MCF 10A (cell line): ENCODE data around the gene RPL10A. TPM values are rescaled to one million over a fixed set of nuclear protein-coding genes. Genes with fewer than 3 reads are reported as not detected.
"Not testable (repeated sequence)": the region's sequence is repeated elsewhere in the genome, so short reads cannot be mapped to it uniquely, and the experiment has no call there.

Experiments used
- BruUV-seq: library from RNA; stranded (reverse); fragments of 400-500 nt; replicated peaks from 2 replicates; lab custom pipeline; 2021; lab: Mats Ljungman, UMichigan
- CTCF ChIA-PET: fragments of 300-600 bp; sonication (Branson Sonifier 250); formaldehyde crosslinking; extraction: SDS; loops from one replicate; lab custom pipeline; 2021; ENCODE audit warnings: antibody characterized with exemption, inconsistent platforms; lab: Yijun Ruan, JAX
- POLR2A ChIA-PET: fragments of 300-600, 350-650 bp; sonication (Branson Sonifier 250); formaldehyde crosslinking; extraction: SDS; loops from one replicate; lab custom pipeline; 2020; ENCODE audit warnings: antibody characterized with exemption, inconsistent platforms; lab: Yijun Ruan, JAX
- DNase-seq: peaks from one replicate; pipeline ENCODE4 v3.0.0-alpha.2; 2018; ENCODE audit not compliant: unreplicated experiment
- H3K27ac Mint-ChIP-seq: one replicate; pipeline ENCODE4 v1.8.0; 2022; ENCODE audit warnings: mild to moderate bottlenecking, low read depth, mixed read lengths; ENCODE audit not compliant: unreplicated experiment
- H3K27me3 Mint-ChIP-seq: one replicate; pipeline ENCODE4 v1.8.0; 2022; ENCODE audit warnings: mixed read lengths; ENCODE audit not compliant: insufficient read depth, unreplicated experiment
- H3K36me3 Mint-ChIP-seq: one replicate; pipeline ENCODE4 v1.8.0; 2022; ENCODE audit warnings: mild to moderate bottlenecking, moderate library complexity, mixed read lengths; ENCODE audit not compliant: insufficient read depth, unreplicated experiment
- H3K4me1 Mint-ChIP-seq: one replicate; pipeline ENCODE4 v1.8.0; 2022; ENCODE audit warnings: mixed read lengths; ENCODE audit not compliant: insufficient read depth, unreplicated experiment
- H3K4me3 Mint-ChIP-seq: one replicate; pipeline ENCODE4 v1.8.0; 2022; ENCODE audit warnings: mild to moderate bottlenecking, moderate library complexity, mixed read lengths; ENCODE audit not compliant: unreplicated experiment
- H3K9me3 Mint-ChIP-seq: one replicate; pipeline ENCODE4 v1.8.0; 2022; ENCODE audit warnings: mixed read lengths; ENCODE audit not compliant: unreplicated experiment
- intact Hi-C: fragments of 100-400 bp; cut with micrococcal nuclease; formaldehyde crosslinking; loops from 2 replicates; pipeline ENCODE4 v1.14.1; 2022
- total RNA-seq: library from RNA; stranded (reverse); gene quantifications from 2 replicates; pipeline ENCODE4 v1.2.3, GENCODE V29; 2022
- TF ChIP-seq, protein P1 (sequence below): fragments of 200-600 bp; IDR thresholded peaks from one replicate; pipeline ENCODE4 v1.8.0; 2022; ENCODE audit warnings: antibody characterized with exemption, mild to moderate bottlenecking; ENCODE audit not compliant: unreplicated experiment

Gene RPL10A
- total RNA-seq, 1 experiment from 2014 or later = 2,403 TPM

GRCh38 chr6:35428421-35429149 is 39.6 kb upstream of the RPL10A start:
- TF ChIP-seq, protein P1, sequence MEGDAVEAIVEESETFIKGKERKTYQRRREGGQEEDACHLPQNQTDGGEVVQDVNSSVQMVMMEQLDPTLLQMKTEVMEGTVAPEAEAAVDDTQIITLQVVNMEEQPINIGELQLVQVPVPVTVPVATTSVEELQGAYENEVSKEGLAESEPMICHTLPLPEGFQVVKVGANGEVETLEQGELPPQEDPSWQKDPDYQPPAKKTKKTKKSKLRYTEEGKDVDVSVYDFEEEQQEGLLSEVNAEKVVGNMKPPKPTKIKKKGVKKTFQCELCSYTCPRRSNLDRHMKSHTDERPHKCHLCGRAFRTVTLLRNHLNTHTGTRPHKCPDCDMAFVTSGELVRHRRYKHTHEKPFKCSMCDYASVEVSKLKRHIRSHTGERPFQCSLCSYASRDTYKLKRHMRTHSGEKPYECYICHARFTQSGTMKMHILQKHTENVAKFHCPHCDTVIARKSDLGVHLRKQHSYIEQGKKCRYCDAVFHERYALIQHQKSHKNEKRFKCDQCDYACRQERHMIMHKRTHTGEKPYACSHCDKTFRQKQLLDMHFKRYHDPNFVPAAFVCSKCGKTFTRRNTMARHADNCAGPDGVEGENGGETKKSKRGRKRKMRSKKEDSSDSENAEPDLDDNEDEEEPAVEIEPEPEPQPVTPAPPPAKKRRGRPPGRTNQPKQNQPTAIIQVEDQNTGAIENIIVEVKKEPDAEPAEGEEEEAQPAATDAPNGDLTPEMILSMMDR = no peak
- Mint-ChIP-seq H3K4me3 (no peak overlapping the region), H3K36me3 (peaks cover 13% of the 10 kb centered on the region), H3K27ac (no peak overlapping the region), H3K4me1 (no peaks in the 10 kb centered on the region), H3K9me3 (no peaks in the 10 kb centered on the region), H3K27me3 (no peaks in the 10 kb centered on the region)
- DNase-seq = no peak
- ChIA-PET CTCF (interaction anchor here (1.9 kb wide), 1 partner anchor 21 kb away, joined by 8 read pairs; no protein-coding TSS in a partner anchor), POLR2A (interaction anchor here (0.7 kb wide), 1 partner anchor 69 kb away, joined by 3 read pairs; no protein-coding TSS in a partner anchor)
- intact Hi-C loops = no loop called here
- no TSS peak for BruUV-seq

DNA sequence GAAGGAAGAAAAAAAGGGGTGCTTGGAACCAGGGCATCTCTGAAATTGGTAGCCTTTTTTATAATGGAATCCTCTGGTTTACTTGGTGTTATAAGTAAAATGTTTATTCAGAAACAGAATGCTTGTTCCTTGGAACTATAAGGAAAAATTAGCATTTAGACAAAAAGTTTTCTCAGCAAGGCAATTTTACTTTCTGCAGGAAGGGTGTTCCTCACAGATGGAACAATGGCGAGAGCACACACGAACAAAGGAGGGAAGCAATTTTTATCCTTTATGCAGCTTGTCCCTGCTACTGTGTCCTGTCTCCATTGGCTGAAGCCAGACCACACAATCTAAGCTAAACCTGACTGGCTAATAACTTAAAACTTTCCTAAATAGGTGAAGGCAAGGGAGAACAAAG is 38.7 kb upstream of the RPL10A start:
- H3K27ac Mint-ChIP-seq = no peak overlapping the region
- intact Hi-C loops = no loop called here

GRCh38 chr6:35432291-35432690 is 35.9 kb upstream of the RPL10A start:
- intact Hi-C loops = no loop called here
- H3K27me3 Mint-ChIP-seq = no peaks in the 10 kb centered on the region

More for the DNA sequence above, 38.7 kb upstream of the RPL10A start:
- TF ChIP-seq, protein P1 = no peak
- DNase-seq = no peak
- ChIA-PET CTCF (interaction anchor here (1.9 kb wide), 1 partner anchor 20 kb away, joined by 8 read pairs; no protein-coding TSS in a partner anchor), POLR2A (interaction anchor here (0.7 kb wide), 1 partner anchor 70 kb away, joined by 3 read pairs; no protein-coding TSS in a partner anchor)
- no TSS peak for BruUV-seq
- H3K9me3 Mint-ChIP-seq = no peaks in the 10 kb centered on the region
- no peak overlapping the region for H3K4me3 Mint-ChIP-seq
- no peaks in the 10 kb centered on the region for H3K4me1 Mint-ChIP-seq
- no peaks in the 10 kb centered on the region for H3K27me3 Mint-ChIP-seq
- peaks cover 13% of the 10 kb centered on the region for H3K36me3 Mint-ChIP-seq

DNA sequence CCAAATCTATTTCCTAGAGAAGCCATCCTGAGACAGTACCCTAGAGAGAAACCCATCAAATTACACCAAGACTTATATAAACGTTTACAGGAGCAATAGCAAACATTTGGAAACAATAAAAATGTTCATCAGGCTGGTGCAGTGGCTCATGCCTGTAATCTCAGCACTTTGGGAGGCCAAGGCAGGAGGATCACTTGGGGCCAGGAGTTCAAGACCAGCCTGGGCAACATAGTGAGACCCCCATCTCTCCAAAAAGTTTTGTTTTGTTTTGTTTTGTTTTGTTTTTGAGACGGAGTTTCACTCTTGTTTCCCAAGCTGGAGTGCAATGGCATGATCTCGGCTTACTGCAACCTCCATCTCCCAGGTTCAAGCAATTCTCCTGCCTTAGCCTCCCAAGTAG is 35.5 kb upstream of the RPL10A start:
- H3K4me3 Mint-ChIP-seq, H3K36me3 Mint-ChIP-seq, H3K27ac Mint-ChIP-seq, BruUV-seq, intact Hi-C loops, DNase-seq, H3K27me3 Mint-ChIP-seq, H3K9me3 Mint-ChIP-seq, H3K4me1 Mint-ChIP-seq: not testable (repeated sequence)
- ChIA-PET CTCF (interaction anchor here (0.6 to 1.6 kb wide), 3 partner anchors 12 to 105 kb away, joined by 3 to 4 read pairs (median 4); no protein-coding TSS in a partner anchor), POLR2A (interaction anchor here (0.8 kb wide), 1 partner anchor 14 kb away, joined by 4 read pairs; no protein-coding TSS in a partner anchor)

More at GRCh38 chr6:35432291-35432690, 35.9 kb upstream of the RPL10A start:
- POLR2A ChIA-PET = interaction anchor here (0.8 kb wide), 1 partner anchor 15 kb away, joined by 4 read pairs; no protein-coding TSS in a partner anchor
- no peaks in the 10 kb centered on the region for H3K9me3 Mint-ChIP-seq
- BruUV-seq = no TSS peak
- no peak for DNase-seq
- H3K36me3 Mint-ChIP-seq = peaks cover 7% of the 10 kb centered on the region
- no peaks in the 10 kb centered on the region for H3K4me1 Mint-ChIP-seq
- CTCF ChIA-PET = interaction anchor here (1.6 kb wide), 1 partner anchor 104 kb away, joined by 4 read pairs; no protein-coding TSS in a partner anchor
- TF ChIP-seq, protein P1 = no peak
- H3K27ac Mint-ChIP-seq = no peak overlapping the region
- H3K4me3 Mint-ChIP-seq = no peak overlapping the region
